ENCODE results near the gene ZNF273.
"Not testable (repeated sequence)": the region's sequence is repeated elsewhere in the genome, so short reads cannot be mapped to it uniquely, and the experiment has no call there.

Gene ZNF273

DNA sequence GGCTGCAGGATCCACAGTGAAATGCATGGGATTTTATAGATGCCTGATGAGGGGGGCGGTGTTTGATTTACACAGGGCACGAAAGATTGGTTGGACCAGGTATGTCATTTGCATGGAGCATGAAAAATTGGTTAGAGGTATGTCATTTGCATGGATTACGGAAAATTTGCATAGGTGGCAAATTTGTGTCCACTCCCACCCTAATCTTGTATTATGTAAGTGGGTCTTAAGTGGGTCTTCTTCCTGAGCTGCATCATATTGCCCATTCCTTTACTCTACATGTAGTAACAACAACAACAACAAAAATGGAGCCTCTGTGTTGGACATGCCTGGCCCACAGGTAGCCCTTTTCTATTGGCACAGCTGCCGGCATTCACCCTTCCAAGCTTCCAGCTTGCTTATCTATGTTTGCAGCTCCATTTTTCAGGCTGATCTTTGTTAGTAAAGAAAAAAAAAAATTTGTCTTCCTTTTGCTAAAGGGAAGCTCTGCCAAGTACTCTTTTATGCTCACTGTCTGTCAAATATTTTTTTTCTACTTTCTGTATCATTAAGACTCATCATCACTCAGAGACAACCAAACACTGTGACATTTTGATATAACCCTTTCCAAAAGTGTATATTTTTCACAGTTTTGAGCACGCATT is 10.3 kb upstream of the ZNF273 start:
- peaks cover 44% of the 10 kb centered on the region for H3K27me3 ChIP-seq (ENCODE audit: control insufficient read depth, insufficient read depth, low read length)

GRCh38 chr7:64893401-64893800 is 9.7 kb upstream of the ZNF273 start:
- Histone ChIP-seq H3K9me3 (replicated peaks; ENCODE audit: low read length) (no peaks in the 10 kb centered on the region), H3K4me1 (ENCODE audit: control insufficient read depth, insufficient read depth, low read length) (peaks cover 7% of the 10 kb centered on the region), H3K4me2 (ENCODE audit: low read length) (no peak overlapping the region), H3K4me3 (ENCODE audit: low read length) (no peak overlapping the region), H3K9ac (ENCODE audit: low read depth, low read length) (no peak overlapping the region), H3K27me3 (ENCODE audit: control insufficient read depth, insufficient read depth, low read length) (peaks cover 38% of the 10 kb centered on the region), H3K36me3 (ENCODE audit: insufficient read depth, low read length) (no peaks in the 10 kb centered on the region)

More for the DNA sequence above, 10.3 kb upstream of the ZNF273 start:
- Histone ChIP-seq H3K9me3 (replicated peaks; ENCODE audit: low read length) (no peaks in the 10 kb centered on the region), H3K4me1 (ENCODE audit: control insufficient read depth, insufficient read depth, low read length) (peaks cover 9% of the 10 kb centered on the region), H3K9ac (ENCODE audit: low read depth, low read length) (no peak overlapping the region), H3K4me3 (ENCODE audit: low read length) (no peak overlapping the region), H3K36me3 (ENCODE audit: insufficient read depth, low read length) (no peaks in the 10 kb centered on the region), H3K4me2 (ENCODE audit: low read length) (no peak overlapping the region)

GRCh38 chr7:64902461-64902805 is 640 bp upstream of the ZNF273 start:
- peak overlapping the region; percentile 72 for H3K4me2 ChIP-seq (ENCODE audit: low read length)
- H3K27me3 ChIP-seq (ENCODE audit: control insufficient read depth, insufficient read depth, low read length); H3K9ac ChIP-seq (ENCODE audit: low read depth, low read length); H3K9me3 ChIP-seq (replicated peaks; ENCODE audit: low read length); H3K36me3 ChIP-seq (ENCODE audit: insufficient read depth, low read length); H3K4me1 ChIP-seq (ENCODE audit: control insufficient read depth, insufficient read depth, low read length): not testable (repeated sequence)
- H3K4me3 ChIP-seq (ENCODE audit: low read length): peak overlapping the region; percentile 95

DNA sequence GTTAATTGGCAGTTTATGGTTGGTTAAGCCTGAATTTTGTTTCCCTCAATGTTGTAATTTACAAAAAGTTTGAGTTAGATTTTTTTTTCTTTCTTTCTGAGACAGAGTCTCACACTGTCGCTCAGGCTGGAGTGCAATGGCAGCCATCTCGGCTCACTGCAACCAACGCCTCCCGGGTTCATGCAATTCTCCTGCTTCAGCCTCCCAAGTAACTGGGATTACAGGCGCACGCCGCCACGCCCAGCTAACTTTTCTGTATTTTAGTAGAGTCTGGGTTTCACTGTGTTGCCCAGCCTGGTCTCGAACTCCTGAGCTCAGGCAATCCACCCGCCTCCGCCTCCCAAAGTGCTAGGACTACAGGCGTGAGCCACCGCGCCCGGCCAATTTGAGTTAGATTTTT is 935 bp downstream of the ZNF273 start:
- Histone ChIP-seq H3K36me3 (ENCODE audit: insufficient read depth, low read length) (no peaks in the 10 kb centered on the region), H3K9ac (ENCODE audit: low read depth, low read length) (peak overlapping the region; percentile 91), H3K4me2 (ENCODE audit: low read length) (peak overlapping the region; percentile 72), H3K4me3 (ENCODE audit: low read length) (peak overlapping the region; percentile 95), H3K4me1 (ENCODE audit: control insufficient read depth, insufficient read depth, low read length) (peaks cover 4% of the 10 kb centered on the region), H3K27me3 (ENCODE audit: control insufficient read depth, insufficient read depth, low read length) (no peaks in the 10 kb centered on the region), H3K9me3 (replicated peaks; ENCODE audit: low read length) (no peaks in the 10 kb centered on the region)

GRCh38 chr7:64905133-64905532 is 2.1 kb downstream of the ZNF273 start:
- peaks cover 4% of the 10 kb centered on the region for H3K4me1 ChIP-seq (ENCODE audit: control insufficient read depth, insufficient read depth, low read length)
- no peaks in the 10 kb centered on the region for H3K27me3 ChIP-seq (ENCODE audit: control insufficient read depth, insufficient read depth, low read length)
- no peaks in the 10 kb centered on the region for H3K36me3 ChIP-seq (ENCODE audit: insufficient read depth, low read length)
- H3K4me3 ChIP-seq (ENCODE audit: low read length): no peak overlapping the region
- no peak overlapping the region for H3K4me2 ChIP-seq (ENCODE audit: low read length)
- H3K9ac ChIP-seq (ENCODE audit: low read depth, low read length): no peak overlapping the region
- H3K9me3 ChIP-seq (replicated peaks; ENCODE audit: low read length): no peaks in the 10 kb centered on the region

DNA sequence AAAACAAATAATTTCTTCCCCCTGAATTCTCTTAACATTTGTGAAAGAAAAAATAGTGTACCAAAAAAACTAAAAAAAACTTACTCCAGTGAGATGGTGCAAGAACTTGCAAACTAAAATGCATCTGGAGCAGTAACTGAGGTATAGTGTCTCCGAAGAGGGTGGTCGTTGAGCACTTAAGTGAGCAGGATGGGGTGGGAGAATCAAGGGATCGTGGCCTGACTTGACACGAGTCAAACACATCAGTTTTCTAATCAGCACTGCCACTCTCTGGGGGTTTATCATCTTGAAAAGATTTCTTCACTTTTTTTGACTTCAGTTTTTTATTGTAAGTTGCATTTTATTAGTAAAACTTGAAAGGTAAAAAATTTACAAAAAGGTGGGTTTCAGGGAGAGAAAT is 2.5 kb downstream of the ZNF273 start:
- Histone ChIP-seq H3K4me1 (ENCODE audit: control insufficient read depth, insufficient read depth, low read length) (peaks cover 4% of the 10 kb centered on the region), H3K9ac (ENCODE audit: low read depth, low read length) (no peak overlapping the region), H3K36me3 (ENCODE audit: insufficient read depth, low read length) (no peaks in the 10 kb centered on the region), H3K9me3 (replicated peaks; ENCODE audit: low read length) (no peaks in the 10 kb centered on the region), H3K4me2 (ENCODE audit: low read length) (no peak overlapping the region), H3K27me3 (ENCODE audit: control insufficient read depth, insufficient read depth, low read length) (no peaks in the 10 kb centered on the region), H3K4me3 (ENCODE audit: low read length) (no peak overlapping the region)

DNA sequence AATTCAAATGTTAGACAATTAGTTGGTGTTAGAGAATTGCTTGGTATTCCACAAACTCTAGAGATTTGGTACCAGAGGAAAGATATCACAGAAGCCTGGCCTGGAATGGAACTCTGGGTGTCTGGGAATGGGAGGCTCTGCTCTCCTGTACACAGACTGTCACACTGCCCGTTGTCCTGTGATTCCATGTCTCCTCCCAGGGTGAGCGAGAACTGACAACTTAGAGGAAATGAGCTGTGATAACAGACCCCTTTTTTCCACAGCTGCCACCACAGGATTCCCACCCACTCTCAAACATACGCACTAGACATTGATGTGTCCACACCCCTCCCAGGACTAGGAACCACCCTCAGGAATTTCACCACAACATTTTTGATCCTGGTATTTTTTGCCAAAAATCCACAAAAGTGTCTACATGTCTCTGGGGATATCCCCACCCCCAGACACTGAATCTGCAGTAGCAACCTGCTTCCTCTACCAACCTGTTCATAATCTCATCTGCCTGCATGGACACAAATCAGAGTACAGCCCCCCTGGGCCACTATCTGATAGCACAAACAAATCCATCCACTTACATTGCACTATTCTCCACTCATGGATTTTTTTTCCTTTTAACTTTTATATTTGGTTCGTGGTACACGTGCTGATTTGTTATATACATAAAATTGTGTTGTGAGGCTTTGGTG is 4.7 kb downstream of the ZNF273 start:
- Histone ChIP-seq H3K4me3 (ENCODE audit: low read length) (no peak overlapping the region), H3K9me3 (replicated peaks; ENCODE audit: low read length) (no peaks in the 10 kb centered on the region), H3K9ac (ENCODE audit: low read depth, low read length) (no peak overlapping the region), H3K27me3 (ENCODE audit: control insufficient read depth, insufficient read depth, low read length) (no peaks in the 10 kb centered on the region), H3K4me1 (ENCODE audit: control insufficient read depth, insufficient read depth, low read length) (peaks cover 4% of the 10 kb centered on the region), H3K4me2 (ENCODE audit: low read length) (no peak overlapping the region), H3K36me3 (ENCODE audit: insufficient read depth, low read length) (no peaks in the 10 kb centered on the region)

DNA sequence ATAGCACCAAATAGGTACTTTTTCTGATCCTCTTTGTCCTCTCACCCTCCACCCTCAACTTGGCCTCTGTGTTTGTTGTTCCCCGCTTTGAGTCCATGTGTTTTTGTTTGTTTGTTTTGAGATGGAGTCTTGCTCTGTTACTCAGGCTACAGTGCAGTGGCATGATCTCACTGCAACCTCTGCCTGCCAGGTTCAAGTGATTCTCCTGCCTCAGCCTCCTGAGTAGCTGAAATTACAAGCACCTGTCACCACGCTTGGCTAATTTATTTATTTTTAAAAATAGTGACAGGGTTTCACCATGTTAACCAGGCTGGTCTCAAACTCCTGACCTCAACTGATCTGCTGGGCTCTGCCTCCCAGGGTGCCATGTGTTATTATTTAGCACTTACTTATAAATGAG is 5.3 kb downstream of the ZNF273 start:
- H3K36me3 ChIP-seq (ENCODE audit: insufficient read depth, low read length): no peaks in the 10 kb centered on the region
- H3K9ac ChIP-seq (ENCODE audit: low read depth, low read length): no peak overlapping the region
- no peak overlapping the region for H3K4me2 ChIP-seq (ENCODE audit: low read length)
- peaks cover 4% of the 10 kb centered on the region for H3K4me1 ChIP-seq (ENCODE audit: control insufficient read depth, insufficient read depth, low read length)
- H3K9me3 ChIP-seq (replicated peaks; ENCODE audit: low read length): no peaks in the 10 kb centered on the region
- H3K4me3 ChIP-seq (ENCODE audit: low read length): no peak overlapping the region
- no peaks in the 10 kb centered on the region for H3K27me3 ChIP-seq (ENCODE audit: control insufficient read depth, insufficient read depth, low read length)

GRCh38 chr7:64914557-64914956 is 11.5 kb downstream of the ZNF273 start:
- H3K9me3 ChIP-seq (replicated peaks; ENCODE audit: low read length): no peaks in the 10 kb centered on the region
- H3K36me3 ChIP-seq (ENCODE audit: insufficient read depth, low read length): peaks cover 6% of the 10 kb centered on the region
- H3K4me3 ChIP-seq (ENCODE audit: low read length): no peak overlapping the region
- no peaks in the 10 kb centered on the region for H3K27me3 ChIP-seq (ENCODE audit: control insufficient read depth, insufficient read depth, low read length)
- H3K4me1 ChIP-seq (ENCODE audit: control insufficient read depth, insufficient read depth, low read length): no peaks in the 10 kb centered on the region
- no peak overlapping the region for H3K9ac ChIP-seq (ENCODE audit: low read depth, low read length)
- H3K4me2 ChIP-seq (ENCODE audit: low read length): no peak overlapping the region

DNA sequence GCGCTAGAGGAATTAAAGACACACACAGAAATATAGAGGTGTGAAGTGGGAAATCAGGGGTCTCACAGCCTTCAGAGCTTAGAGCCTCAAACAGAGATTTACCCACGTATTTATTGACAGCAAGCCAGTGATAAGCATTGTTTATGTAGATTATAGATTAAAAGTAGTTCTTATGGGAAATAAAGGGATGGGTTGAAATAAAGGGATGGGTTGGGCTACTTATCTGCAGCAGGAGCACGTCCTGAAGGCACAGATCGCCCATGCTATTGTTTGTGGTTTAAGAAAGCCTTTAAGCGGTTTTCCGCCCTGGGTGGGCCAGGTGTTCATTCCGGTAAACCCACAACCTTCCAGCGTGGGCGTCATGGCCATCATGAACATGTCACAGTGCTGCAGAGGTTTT is 12.2 kb downstream of the ZNF273 start:
- not testable (repeated sequence) for H3K4me1 ChIP-seq (ENCODE audit: control insufficient read depth, insufficient read depth, low read length); H3K4me2 ChIP-seq (ENCODE audit: low read length); H3K9ac ChIP-seq (ENCODE audit: low read depth, low read length); H3K27me3 ChIP-seq (ENCODE audit: control insufficient read depth, insufficient read depth, low read length); H3K4me3 ChIP-seq (ENCODE audit: low read length); H3K9me3 ChIP-seq (replicated peaks; ENCODE audit: low read length)
- peaks cover 10% of the 10 kb centered on the region for H3K36me3 ChIP-seq (ENCODE audit: insufficient read depth, low read length)

- not testable (repeated sequence) for H3K4me3 ChIP-seq (ENCODE audit: low read length); H3K4me2 ChIP-seq (ENCODE audit: low read length); H3K9ac ChIP-seq (ENCODE audit: low read depth, low read length); H3K27me3 ChIP-seq (ENCODE audit: control insufficient read depth, insufficient read depth, low read length); H3K4me1 ChIP-seq (ENCODE audit: control insufficient read depth, insufficient read depth, low read length)
- Histone ChIP-seq H3K9me3 (replicated peaks; ENCODE audit: low read length) (peaks cover 20% of the 10 kb centered on the region), H3K36me3 (ENCODE audit: insufficient read depth, low read length) (peaks cover 24% of the 10 kb centered on the region)
Measured at GRCh38 chr7:64928252-64929187, 25.4 kb downstream of the ZNF273 start.
